Transverse colon (tissue), 3 donors: ENCODE results near the gene ITPR2.

Source experiments
- EP300 ChIP-seq: sonication (generic); formaldehyde crosslinking; IDR thresholded peaks from one replicate; pipeline ENCODE4 v1.6.1; 2017; ENCODE audit warnings: antibody characterized with exemption, low read depth
- TF ChIP-seq, protein P1 (sequence below), 5 experiments: fragments of 200-600 bp in 3 of 5; fragments of 450-650 bp in 2 of 5; sonication (generic) in 3 of 5; IDR thresholded peaks; 1 replicate in 2 of 5; 2 replicates in 3 of 5; pipeline ENCODE4 v1.5.1; 2016 to 2017; ENCODE audit warnings: antibody characterized with exemption in 5 of 5, inconsistent platforms in 3 of 5, mild to moderate bottlenecking in 2 of 5, moderate library complexity in 1 of 5

DNA sequence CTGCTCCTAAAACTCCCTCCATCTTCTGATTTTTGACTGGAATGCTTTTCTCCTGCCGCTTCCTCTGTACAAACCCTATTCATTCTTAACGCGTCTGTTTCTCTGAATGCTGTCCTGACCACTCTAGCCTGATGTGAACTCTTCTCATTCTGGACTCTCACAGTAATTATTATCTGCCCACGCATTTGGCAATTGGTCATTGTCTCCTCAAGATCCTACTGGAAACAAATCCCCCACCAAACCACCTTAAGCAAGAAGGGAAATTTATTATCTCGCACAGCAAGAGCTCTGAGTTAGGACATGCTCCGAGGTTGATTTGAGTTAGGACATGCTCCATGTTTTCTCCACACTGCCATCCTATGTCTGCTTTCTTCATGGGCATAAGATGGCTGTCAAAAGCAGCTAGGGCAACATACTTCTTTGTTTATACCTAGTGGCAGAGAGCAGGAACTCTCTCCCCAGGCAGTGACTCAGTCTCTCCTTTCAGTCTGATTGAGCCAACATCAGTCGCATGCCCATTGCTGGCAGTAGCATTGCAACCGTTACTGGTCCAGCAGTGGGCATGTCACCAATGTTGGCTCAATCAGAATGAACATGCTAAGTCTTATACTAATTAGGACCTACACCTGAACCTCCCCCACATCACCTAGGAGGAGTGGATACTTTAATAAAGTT, 535.5 kb downstream of the ITPR2 start:
- TF ChIP-seq EP300 = no peak
- TF ChIP-seq, protein P1, sequence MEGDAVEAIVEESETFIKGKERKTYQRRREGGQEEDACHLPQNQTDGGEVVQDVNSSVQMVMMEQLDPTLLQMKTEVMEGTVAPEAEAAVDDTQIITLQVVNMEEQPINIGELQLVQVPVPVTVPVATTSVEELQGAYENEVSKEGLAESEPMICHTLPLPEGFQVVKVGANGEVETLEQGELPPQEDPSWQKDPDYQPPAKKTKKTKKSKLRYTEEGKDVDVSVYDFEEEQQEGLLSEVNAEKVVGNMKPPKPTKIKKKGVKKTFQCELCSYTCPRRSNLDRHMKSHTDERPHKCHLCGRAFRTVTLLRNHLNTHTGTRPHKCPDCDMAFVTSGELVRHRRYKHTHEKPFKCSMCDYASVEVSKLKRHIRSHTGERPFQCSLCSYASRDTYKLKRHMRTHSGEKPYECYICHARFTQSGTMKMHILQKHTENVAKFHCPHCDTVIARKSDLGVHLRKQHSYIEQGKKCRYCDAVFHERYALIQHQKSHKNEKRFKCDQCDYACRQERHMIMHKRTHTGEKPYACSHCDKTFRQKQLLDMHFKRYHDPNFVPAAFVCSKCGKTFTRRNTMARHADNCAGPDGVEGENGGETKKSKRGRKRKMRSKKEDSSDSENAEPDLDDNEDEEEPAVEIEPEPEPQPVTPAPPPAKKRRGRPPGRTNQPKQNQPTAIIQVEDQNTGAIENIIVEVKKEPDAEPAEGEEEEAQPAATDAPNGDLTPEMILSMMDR (IDR thresholded peaks at IDR 0.05) = no peak
